GM23338 (cell line): ENCODE results near the gene KRTCAP2. TPM values are rescaled to one million over a fixed set of nuclear protein-coding genes. Genes with fewer than 3 reads are reported as not detected.

Experiments
- ATAC-seq: fragments of 200-7000 bp; cut with Tn5 transposase; 3 replicates; pipeline ENCODE4 v1.9.1; 2020
- DNase-seq: peaks from one replicate; pipeline ENCODE4 v3.0.0-alpha.2; 2015; ENCODE audit warnings: low spot score
- H2AFZ ChIP-seq: fragments of 200-600 bp; sonication (generic); 2 replicates; pipeline ENCODE4 v1.8.0; 2016; ENCODE audit warnings: antibody characterized with exemption, mild to moderate bottlenecking, moderate library complexity
- H3F3A ChIP-seq: fragments of 200-600 bp; sonication (generic); replicated peaks from 2 replicates; pipeline ENCODE4 v1.8.0; 2017; ENCODE audit warnings: antibody characterized with exemption, mixed run types, low read depth
- H3K27ac ChIP-seq: fragments of 200-600 bp; sonication (generic); 2 replicates; pipeline ENCODE4 v1.6.1; 2016; ENCODE audit warnings: low read depth
- H3K27me3 ChIP-seq: fragments of 200-600 bp; sonication (generic); 2 replicates; pipeline ENCODE4 v1.8.0; 2016; ENCODE audit warnings: mild to moderate bottlenecking, mixed run types, moderate library complexity; ENCODE audit not compliant: insufficient read depth
- H3K36me3 ChIP-seq: fragments of 200-600 bp; sonication (generic); 2 replicates; pipeline ENCODE4 v1.8.0; 2016; ENCODE audit warnings: mild to moderate bottlenecking; ENCODE audit not compliant: insufficient read depth
- H3K4me1 ChIP-seq: fragments of 200-600 bp; sonication (generic); 2 replicates; pipeline ENCODE4 v1.8.0; 2016; ENCODE audit warnings: mild to moderate bottlenecking, moderate library complexity; ENCODE audit not compliant: insufficient read depth
- H3K4me2 ChIP-seq: fragments of 200-600 bp; sonication (generic); 2 replicates; pipeline ENCODE4 v1.7.1; 2017; ENCODE audit warnings: mixed run types
- H3K4me3 ChIP-seq: fragments of 200-600 bp; sonication (generic); 2 replicates; pipeline ENCODE4 v1.6.1; 2016; ENCODE audit warnings: mixed run types
- H3K79me2 ChIP-seq: fragments of 200-600 bp; sonication (generic); replicated peaks from 2 replicates; pipeline ENCODE4 v1.8.0; 2017; ENCODE audit warnings: mild to moderate bottlenecking; ENCODE audit not compliant: insufficient read depth
- H3K9me2 ChIP-seq: fragments of 200-600 bp; sonication (generic); 2 replicates; pipeline ENCODE4 v1.8.0; 2017; ENCODE audit not compliant: insufficient read depth
- H4K20me1 ChIP-seq: fragments of 200-600 bp; sonication (generic); replicated peaks from 2 replicates; pipeline ENCODE4 v1.8.0; 2017; ENCODE audit warnings: mild to moderate bottlenecking; ENCODE audit not compliant: insufficient read depth
- H3K27ac Mint-ChIP-seq: 2 replicates; pipeline ENCODE4 v1.8.0; 2020; ENCODE audit warnings: inconsistent platforms, mild to moderate bottlenecking, moderate library complexity, mixed read lengths
- H3K27me3 Mint-ChIP-seq: 3 replicates; pipeline ENCODE4 v1.8.0; 2022; ENCODE audit warnings: low read depth, mild to moderate bottlenecking, moderate library complexity, mixed read lengths, inconsistent platforms; ENCODE audit not compliant: insufficient read depth, poor library complexity
- H3K36me3 Mint-ChIP-seq: 3 replicates; pipeline ENCODE4 v1.8.0; 2021; ENCODE audit warnings: low read depth, mild to moderate bottlenecking, inconsistent platforms, moderate library complexity, mixed read lengths
- H3K4me1 Mint-ChIP-seq: 3 replicates; pipeline ENCODE4 v1.8.0; 2020; ENCODE audit warnings: mild to moderate bottlenecking, inconsistent platforms, mixed read lengths
- H3K4me3 Mint-ChIP-seq: 3 replicates; pipeline ENCODE4 v1.8.0; 2021; ENCODE audit warnings: moderate library complexity, mild to moderate bottlenecking, inconsistent platforms, mixed read lengths
- H3K9me3 Mint-ChIP-seq: 3 replicates; pipeline ENCODE4 v1.8.0; 2020; ENCODE audit warnings: moderate library complexity, mild to moderate bottlenecking, inconsistent platforms, mixed read lengths
- EZH2 ChIP-seq: fragments of 200-600 bp; sonication (generic); IDR thresholded peaks from one replicate; pipeline ENCODE4 v1.8.0; 2017; ENCODE audit warnings: antibody characterized with exemption, mild to moderate bottlenecking, low read depth; ENCODE audit not compliant: unreplicated experiment
- NANOG ChIP-seq: IDR thresholded peaks from 2 replicates; pipeline ENCODE4 v1.6.1; 2016; ENCODE audit warnings: antibody characterized with exemption, borderline replicate concordance
- STAT1 ChIP-seq: IDR thresholded peaks from one replicate; pipeline ENCODE4 v1.6.1; 2016; ENCODE audit warnings: antibody characterized with exemption; ENCODE audit not compliant: unreplicated experiment
- ZNF114 ChIP-seq: fragments of 250-450 bp; sonication (Bioruptor Pico); IDR thresholded peaks from 2 replicates; pipeline ENCODE4 v1.5.0; 2020; ENCODE audit warnings: mild to moderate bottlenecking, moderate library complexity
- ZNF462 ChIP-seq: fragments of 250-450 bp; sonication (Bioruptor Pico); IDR thresholded peaks from 2 replicates; pipeline ENCODE4 v1.5.0; 2020; ENCODE audit warnings: mild to moderate bottlenecking, moderate library complexity
- polyA plus RNA-seq: library from polyadenylated mRNA; unstranded; fragments of >200 nt; fragmentation: Nextera tagmentation; extraction: Ambion mirVana; gene quantifications from 2 replicates; pipeline ENCODE4 v1.2.1, GENCODE V29; 2016
- total RNA-seq: library from RNA; depleted of rRNA; stranded (reverse); fragments of >200 nt; shearing (Covaris generic); gene quantifications from 2 replicates; pipeline ENCODE4 v1.2.3, GENCODE V29; 2014
- TF ChIP-seq, protein P1 (sequence below), 2 experiments: fragments of 200-600 bp in 1 of 2; sonication (generic) in 1 of 2; conservative IDR thresholded peaks; 2 replicates each; pipeline versions ENCODE4 v1.5.1 to v1.6.1; 2016 to 2017; ENCODE audit warnings: antibody characterized with exemption in 2 of 2, low read depth in 2 of 2, mild to moderate bottlenecking in 2 of 2, moderate library complexity in 1 of 2

Gene KRTCAP2
- total and polyA plus RNA-seq, 2 experiments from 2014 or later = 106 to 579 TPM

- TF ChIP-seq ZNF462 (CRISPR knock-in tag) (no peak), NANOG (no peak), ZNF114 (CRISPR knock-in tag) (no peak)
- TF ChIP-seq, protein P1, sequence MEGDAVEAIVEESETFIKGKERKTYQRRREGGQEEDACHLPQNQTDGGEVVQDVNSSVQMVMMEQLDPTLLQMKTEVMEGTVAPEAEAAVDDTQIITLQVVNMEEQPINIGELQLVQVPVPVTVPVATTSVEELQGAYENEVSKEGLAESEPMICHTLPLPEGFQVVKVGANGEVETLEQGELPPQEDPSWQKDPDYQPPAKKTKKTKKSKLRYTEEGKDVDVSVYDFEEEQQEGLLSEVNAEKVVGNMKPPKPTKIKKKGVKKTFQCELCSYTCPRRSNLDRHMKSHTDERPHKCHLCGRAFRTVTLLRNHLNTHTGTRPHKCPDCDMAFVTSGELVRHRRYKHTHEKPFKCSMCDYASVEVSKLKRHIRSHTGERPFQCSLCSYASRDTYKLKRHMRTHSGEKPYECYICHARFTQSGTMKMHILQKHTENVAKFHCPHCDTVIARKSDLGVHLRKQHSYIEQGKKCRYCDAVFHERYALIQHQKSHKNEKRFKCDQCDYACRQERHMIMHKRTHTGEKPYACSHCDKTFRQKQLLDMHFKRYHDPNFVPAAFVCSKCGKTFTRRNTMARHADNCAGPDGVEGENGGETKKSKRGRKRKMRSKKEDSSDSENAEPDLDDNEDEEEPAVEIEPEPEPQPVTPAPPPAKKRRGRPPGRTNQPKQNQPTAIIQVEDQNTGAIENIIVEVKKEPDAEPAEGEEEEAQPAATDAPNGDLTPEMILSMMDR (conservative IDR thresholded peaks at IDR 0.05; ENCODE audit: low read depth in 2 of 2) = no peak
Measured at GRCh38 chr1:155187456-155187891, 14.4 kb upstream of the KRTCAP2 start (continued).

DNA sequence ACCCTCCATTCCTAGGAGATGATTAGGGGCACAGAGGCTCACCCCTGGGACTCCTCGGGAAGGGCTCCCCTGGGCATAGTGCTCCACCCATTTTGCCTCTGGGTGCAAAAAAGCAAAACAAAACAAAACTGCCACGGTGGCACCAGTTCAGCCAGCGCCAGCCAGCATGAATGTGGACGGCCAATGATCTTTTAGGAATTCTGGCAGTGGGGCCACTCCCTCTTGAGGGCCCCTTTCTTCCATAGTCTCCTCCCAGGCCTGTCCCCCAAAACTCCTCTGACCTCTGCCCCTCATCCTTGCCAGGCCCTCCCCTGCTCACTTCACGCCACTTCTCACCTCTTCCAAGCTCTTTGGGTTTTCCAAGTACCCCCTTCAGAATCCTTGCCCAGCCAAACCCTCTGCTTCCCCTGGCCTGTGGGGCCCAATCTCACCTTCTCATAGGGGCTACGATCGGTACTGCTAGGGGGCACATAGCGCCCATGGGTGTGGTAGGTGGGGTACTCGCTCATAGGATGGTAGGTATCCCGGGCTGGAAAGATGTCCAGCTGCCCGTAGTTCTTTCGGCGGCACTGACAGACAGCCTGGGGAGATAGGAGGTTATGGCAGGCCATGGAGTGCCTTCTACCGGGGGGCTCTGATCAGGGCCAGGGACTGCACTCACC is 13.8 kb upstream of the KRTCAP2 start:
- no peak; the same call in 2 of the 3 replicates for ATAC-seq
- Histone ChIP-seq H3K9me2 (no peaks in the 10 kb centered on the region), H3K36me3 (no peaks in the 10 kb centered on the region), H3K4me3 (no peak overlapping the region), H2AFZ (no peak overlapping the region), H3K4me2 (0 out of 2 replicates have a peak overlapping the region, but pooled peaks have one; percentile 43), H4K20me1 (no peaks in the 10 kb centered on the region), H3K79me2 (no peaks in the 10 kb centered on the region), H3K27ac (no peak overlapping the region), H3K27me3 (no peaks in the 10 kb centered on the region), H3F3A (0 out of 2 replicates have a peak, but pooled peaks cover 3% of the 10 kb centered on the region), H3K4me1 (peaks cover 17% of the 10 kb centered on the region)
- H3K4me3 Mint-ChIP-seq = peak overlapping the region; percentile 12; the same call in 1 of the 3 replicates
- H3K9me3 Mint-ChIP-seq = 0 out of 3 replicates have a peak, but pooled peaks cover 2% of the 10 kb centered on the region
- H3K27ac Mint-ChIP-seq = no peak overlapping the region
- peaks cover 16% of the 10 kb centered on the region for H3K36me3 Mint-ChIP-seq
- no peak for DNase-seq
- peaks cover 31% of the 10 kb centered on the region for H3K4me1 Mint-ChIP-seq
- peaks cover 22% of the 10 kb centered on the region for H3K27me3 Mint-ChIP-seq
- TF ChIP-seq ZNF462 (CRISPR knock-in tag) (no peak), STAT1 (no peak), EZH2 (no peak)
